ENCODE results near the gene AMER3.

DNA sequence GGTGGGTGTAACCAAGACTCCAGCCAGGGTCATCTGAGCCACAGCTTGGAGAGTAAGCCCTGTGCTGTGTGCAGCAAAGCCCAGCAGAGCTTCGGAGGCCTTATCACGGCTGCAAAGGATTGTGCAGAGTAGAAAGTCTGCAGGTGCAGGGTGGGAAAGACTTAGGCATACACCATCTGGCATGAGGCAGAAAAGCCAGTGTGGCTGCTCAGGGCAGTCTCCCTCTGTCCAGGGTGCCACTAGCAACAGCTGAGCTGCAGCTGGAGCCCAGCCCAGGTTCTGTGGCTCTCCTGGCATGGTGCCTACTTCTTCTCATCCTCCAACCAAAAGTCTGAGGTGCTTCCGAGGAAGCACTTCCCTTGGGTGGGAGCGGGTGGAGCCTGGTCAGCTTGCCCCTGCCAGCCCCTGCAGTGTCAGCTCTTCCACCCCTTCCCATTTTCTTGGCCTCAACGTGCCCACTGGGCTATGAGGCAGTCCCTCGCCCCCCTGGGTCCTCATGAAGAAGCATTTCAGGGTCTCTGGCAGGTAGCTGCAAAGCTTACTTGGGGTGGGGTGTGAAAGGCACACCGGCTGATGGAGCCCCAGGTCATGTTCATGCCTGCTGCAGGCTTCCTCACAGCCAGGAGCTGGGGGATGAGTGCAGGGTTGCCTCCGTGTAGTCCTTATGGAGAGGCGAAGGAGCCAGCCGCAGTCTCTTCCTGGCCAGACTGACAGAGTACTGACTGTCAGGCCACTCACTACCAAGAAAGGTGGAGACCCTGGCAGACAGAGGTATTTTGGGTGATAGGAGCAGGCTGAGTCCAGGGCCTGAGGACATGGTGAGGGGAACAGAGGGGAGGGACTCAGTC, 4.8 kb downstream of the AMER3 start:
- TF ChIP-seq EZH2 (IDR thresholded peaks at IDR 0.05; ENCODE audit: borderline replicate concordance, low read depth, low read length, severe bottlenecking), result no peak
- TF ChIP-seq, protein P1, sequence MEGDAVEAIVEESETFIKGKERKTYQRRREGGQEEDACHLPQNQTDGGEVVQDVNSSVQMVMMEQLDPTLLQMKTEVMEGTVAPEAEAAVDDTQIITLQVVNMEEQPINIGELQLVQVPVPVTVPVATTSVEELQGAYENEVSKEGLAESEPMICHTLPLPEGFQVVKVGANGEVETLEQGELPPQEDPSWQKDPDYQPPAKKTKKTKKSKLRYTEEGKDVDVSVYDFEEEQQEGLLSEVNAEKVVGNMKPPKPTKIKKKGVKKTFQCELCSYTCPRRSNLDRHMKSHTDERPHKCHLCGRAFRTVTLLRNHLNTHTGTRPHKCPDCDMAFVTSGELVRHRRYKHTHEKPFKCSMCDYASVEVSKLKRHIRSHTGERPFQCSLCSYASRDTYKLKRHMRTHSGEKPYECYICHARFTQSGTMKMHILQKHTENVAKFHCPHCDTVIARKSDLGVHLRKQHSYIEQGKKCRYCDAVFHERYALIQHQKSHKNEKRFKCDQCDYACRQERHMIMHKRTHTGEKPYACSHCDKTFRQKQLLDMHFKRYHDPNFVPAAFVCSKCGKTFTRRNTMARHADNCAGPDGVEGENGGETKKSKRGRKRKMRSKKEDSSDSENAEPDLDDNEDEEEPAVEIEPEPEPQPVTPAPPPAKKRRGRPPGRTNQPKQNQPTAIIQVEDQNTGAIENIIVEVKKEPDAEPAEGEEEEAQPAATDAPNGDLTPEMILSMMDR (IDR thresholded peaks at IDR 0.05; ENCODE audit: borderline replicate concordance, extremely low read depth, low read length, poor library complexity, severe bottlenecking), result no peak

Measured in DND-41 (cell line).